ENCODE results near the gene TNNC1.
A peak's percentile ranks its signal among the peaks of the same experiment; 100 is the strongest.

Gene TNNC1

DNA sequence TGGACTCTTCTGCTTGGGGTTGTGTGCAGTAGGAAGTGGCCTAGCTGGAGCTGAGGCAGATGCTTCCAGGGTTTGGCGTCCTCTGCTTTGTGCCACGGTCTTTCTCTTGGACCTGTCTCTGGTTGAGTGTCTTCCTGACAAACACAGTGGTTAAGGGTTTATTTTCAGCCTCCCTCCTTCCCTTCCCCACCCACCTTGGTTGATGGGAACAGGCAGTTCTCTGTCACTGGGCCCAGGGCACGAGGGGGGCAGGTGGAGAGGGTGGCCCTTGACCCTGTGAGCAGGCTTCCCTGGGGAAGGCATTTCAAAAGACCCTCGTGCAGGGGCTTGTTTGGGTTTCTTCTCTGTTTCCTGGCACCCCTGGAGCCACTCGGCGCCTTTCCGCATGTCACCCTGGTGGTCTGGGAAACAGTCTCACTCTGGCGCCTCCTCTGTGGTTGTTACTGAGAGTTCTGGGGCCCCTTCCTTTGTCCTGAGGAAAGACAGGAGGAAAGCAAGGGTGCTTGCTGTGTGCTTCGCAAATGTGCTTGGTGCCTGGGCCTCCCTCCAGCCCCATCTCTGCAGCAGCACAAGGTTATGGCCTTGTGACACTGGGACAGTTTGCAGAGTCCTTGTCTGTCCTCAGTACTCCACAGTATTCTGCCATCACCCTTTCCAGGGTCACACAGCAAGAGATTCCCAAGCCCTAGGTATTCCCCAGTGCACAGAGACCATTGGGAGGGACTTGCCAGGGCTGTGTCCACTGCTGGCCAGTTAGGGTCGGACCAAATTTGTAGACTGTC is 31.0 kb upstream of the TNNC1 start:
- no peak for DNase-seq (ENCODE audit: low read depth in 2 of 2)

DNA sequence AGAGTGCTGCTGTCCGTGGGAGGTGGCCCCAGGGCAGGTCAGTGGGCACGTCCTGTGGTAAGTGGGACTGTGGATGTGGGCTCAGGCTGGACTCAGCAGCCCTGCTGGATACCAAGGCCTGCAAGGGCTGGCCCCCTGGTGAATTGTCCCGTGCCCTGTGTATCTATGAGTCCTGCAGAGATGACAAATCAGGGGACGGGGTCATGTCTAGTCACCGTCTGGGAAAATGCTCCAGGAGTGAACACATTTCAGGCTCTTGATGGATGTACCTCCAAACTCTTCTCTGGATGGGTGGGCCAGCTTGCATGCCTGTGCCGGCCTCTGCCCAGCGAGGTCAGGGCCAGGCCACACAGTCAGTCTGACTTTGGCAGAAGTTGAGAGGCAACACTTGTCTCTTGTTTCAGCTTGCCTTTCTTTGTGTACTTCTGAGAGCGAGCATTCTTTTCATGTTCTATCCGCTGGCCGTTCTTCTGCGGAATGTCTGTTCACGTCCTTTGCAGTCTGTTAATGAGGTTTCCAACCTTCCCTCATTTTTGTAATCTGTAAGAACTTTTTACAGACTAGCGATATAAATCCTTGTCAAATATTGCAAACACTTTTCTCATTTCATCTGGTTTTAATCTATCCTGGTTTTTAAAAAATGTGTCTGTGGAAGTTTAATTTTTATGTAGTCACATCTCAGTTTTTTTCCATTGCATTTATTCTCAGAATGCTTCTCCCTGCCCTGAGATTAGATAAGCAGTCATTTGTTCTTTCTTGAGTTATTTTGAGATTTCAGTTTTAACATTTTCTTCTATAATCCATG is 29.9 kb upstream of the TNNC1 start:
- DNase-seq (ENCODE audit: low read depth in 2 of 2) = peak; percentile 62 to 67

- no peak for DNase-seq (ENCODE audit: low read depth in 2 of 2)
These were observed 29.2 kb upstream of the TNNC1 start for GRCh38 chr3:52483081-52483480.

GRCh38 chr3:52481819-52482521 is 28.1 kb upstream of the TNNC1 start:
- no peak for DNase-seq (ENCODE audit: low read depth in 2 of 2)

- DNase-seq (ENCODE audit: low read depth in 2 of 2) = no peak
These were observed 27.2 kb upstream of the TNNC1 start for GRCh38 chr3:52480768-52481715.

DNA sequence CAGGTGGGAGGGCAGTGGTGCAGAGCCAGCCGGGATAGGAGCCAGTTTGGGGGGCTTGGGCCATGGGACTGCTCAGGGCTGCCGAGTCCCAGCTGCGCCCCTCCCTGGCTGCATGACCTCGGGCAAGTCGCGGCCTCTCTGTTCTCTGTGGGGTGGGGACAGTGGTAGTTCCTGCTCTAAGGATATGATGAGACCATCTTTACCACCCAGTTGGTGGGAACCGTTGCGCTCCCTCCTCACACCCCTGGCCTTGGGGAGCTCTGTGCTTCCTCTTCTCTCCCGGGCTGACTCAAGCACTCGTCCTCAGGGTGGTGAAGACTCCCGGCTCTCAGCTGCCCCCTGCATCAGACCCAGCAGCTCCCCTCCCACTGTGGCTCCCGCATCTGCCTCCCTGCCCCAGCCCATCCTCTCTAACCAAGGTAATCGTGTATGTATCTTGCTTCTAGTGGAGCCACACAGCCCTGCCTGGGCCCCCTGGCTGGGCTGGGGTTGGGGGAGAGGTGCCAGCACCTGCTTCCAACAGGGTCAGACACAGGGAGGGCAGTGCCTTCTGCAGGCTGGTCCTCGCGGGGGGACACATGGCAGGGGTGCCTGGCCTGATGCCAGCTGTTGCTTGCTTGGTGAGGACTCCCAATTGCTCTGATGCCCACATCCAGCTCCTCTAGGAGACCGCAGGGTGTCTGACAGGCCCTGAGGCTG is 26.2 kb upstream of the TNNC1 start:
- no peak for DNase-seq (ENCODE audit: low read depth in 2 of 2)

DNA sequence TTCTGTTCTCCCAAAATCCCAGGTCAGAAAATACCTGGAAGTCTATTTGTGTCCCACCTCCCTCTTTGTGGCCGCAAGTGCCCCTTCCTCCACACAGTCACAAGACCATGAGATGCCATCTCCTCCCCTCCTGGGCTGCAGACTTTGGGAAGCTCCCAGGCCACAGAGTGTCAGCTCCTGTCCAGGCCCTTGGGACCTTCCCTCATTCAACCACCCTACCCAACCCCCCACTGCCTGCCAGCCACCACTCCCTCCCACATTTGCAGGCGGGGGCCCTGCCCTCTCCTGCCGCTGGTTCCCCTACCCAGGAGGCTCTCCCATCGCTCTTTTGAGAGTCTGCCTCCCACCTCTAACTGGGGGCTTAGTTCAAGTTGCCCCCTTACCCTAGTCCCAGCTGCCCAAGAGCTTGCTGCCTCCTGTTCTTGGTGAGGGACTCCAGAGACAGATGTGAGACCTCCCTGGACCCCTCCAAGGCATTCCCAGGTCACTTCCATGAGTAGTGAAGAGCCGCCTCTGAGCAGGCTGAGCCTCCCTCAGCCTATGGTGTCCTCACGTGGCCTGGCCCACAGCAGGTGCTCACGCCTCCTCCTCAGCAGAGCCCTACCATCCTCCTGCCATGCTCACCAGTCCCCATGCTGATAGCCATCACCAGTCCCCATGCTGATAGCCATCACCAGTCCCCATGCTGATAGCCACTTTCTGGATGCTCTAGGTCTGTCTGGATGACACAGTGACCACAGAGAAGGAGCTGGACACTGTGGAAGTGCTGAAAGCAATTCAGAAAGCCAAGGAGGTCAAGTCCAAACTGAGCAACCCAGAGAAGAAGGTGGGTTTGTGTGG is 25.4 kb upstream of the TNNC1 start:
- DNase-seq (ENCODE audit: low read depth in 2 of 2) = no peak

DNA sequence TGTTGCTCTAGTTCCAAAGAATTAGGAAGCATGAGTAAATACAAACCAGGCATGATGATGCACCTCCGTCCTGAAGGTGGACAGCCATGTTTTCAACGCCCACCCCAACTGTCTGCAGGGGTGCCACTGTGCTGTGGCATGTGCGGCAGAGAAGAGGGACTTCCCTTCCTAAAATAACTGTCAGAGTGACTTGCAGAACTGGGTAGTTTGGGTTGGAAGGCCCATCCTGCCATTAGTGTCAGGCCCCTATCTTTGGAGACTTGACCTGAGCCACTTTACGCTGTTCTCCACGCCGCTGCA is 23.9 kb upstream of the TNNC1 start:
- DNase-seq (ENCODE audit: low read depth in 2 of 2) = no peak

GRCh38 chr3:52477076-52477795 is 23.4 kb upstream of the TNNC1 start:
- no peak for DNase-seq (ENCODE audit: low read depth in 2 of 2)

- DNase-seq (ENCODE audit: low read depth in 2 of 2) = no peak
These were observed 19.2 kb upstream of the TNNC1 start for GRCh38 chr3:52473026-52473425.

DNA sequence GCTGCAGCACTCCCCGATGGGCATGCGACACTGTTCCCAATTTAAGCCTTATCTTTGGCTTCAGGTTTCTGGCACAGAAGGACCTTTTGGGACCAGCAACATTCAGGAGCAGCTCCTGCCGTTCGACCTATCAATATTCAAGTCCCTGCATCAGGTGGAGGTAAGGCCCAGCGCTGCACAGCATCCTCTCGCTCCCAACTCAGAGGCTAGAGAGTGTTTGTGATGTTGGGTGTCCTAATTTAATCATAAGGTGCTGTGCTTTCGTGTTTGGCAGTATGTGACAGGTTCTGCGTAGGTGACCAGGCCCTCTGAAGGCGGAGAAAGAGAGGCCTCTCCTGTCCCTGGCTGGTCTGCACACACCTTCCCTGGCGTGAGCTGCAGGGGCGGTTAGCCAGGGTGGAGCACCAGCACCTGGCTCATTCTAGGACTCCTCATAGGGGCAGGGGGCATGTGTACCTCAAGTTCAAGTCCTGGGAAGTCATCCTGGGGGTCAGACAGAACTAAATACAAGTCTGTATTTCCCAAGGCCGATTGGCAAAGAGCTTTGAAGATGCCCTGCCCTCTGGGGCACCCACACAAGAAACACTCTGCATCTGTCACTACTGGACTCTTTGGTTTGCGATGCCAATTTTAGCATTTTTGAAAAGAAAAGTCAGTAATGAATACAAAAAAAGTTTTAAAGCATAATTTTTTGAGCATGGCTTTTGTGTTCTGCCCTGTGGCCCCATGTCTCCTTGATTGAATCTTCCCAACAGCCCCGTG is 18.6 kb upstream of the TNNC1 start:
- no peak for DNase-seq (ENCODE audit: low read depth in 2 of 2)

GRCh38 chr3:52471371-52472238 is 17.8 kb upstream of the TNNC1 start:
- no peak for DNase-seq (ENCODE audit: low read depth in 2 of 2)

DNA sequence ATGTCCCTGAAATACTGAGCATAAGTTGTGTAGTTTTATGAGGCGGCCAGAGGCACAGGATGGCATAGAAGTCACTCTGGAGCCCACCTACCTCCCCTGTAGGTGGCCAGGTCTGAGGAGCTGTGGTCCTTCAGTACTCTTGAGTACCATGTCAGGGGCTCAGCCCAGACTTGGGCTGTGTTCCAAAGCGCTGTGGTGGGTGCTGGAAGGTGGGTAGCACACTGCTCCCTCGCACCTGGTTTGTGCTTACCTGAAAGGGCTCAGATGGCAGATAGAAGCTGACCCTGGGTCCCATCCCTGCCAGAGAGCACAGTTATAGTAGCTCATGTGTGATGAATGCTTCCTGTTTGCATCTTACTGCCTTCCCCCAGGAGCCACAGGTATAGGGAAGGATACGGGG is 17.1 kb upstream of the TNNC1 start:
- no peak for DNase-seq (ENCODE audit: low read depth in 2 of 2)

GRCh38 chr3:52469001-52469400 is 15.2 kb upstream of the TNNC1 start:
- DNase-seq (ENCODE audit: low read depth in 2 of 2) = no peak

DNA sequence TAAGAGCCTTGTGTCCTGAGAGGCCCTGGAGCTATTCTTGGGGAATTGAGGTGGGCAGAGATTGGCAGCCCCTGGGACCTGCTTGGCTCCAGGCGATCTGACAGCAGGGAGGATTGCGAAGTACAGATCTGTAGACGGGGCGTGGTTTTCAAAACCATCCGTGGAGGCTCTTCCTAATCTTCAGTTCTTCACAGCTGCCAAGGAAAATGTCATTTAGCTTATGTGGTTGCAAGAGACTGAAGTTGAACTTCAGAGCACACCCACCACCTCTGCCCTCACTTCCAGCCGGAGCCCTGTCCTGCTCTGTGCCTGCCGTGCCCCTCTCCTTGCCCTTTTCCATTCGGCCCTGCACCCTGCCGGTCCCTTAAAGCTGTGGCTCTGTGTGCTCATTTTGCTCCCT is 14.5 kb upstream of the TNNC1 start:
- DNase-seq (ENCODE audit: low read depth in 2 of 2) = no peak

DNA sequence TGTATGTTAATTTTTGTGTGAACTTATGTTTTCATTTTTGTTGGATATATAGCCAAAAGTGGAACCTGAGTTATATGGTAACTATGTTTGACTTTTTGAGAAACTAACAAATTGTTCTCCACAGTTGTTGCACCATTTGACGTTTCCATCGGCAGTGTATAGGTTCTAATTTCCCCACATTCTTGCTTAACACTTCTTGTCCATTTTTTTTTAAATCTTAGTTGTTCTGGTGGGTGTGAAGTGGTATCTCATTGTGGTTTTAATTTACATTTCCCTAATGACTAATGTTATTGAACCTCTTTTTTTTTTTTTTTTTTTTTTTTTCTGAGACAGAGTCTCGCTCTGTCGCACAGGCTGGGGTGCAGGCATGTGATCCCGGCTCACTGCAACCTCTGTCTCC is 9.6 kb upstream of the TNNC1 start:
- no peak for DNase-seq (ENCODE audit: low read depth in 2 of 2)

DNA sequence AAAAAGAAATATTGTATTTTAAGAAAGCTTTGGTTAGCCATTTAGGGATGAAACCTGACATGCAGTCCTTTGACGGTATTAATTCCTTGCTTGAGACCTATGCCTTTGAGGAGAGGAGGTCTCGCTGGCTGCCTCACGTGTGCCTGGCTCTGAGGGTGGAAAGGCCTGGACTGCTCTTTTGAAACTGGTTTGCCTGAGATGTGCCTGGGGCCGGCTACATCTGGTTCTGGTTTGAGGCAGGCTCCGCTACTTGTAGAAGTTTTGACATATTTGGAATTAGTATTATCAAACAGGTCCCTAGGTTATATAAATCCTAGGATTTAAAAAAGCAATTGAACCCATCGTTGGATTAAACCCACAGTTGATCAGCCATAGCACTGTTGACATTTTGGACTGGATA is 8.0 kb upstream of the TNNC1 start:
- no peak for DNase-seq (ENCODE audit: low read depth in 2 of 2)

Data from fibroblast of skin of left biceps (primary cell).